Type B pancreatic cell (in vitro differentiated cells): Measurements from ENCODE around the gene NDRG2. TPM values are rescaled to one million over a fixed set of nuclear protein-coding genes. Genes with fewer than 3 reads are reported as not detected.
A peak's percentile ranks its signal among the peaks of the same experiment; 100 is the strongest.

ENCODE experiments used
- DNase-seq: peaks from one replicate; pipeline ENCODE4 v3.0.0; 2021; ENCODE audit warnings: mixed read lengths; ENCODE audit not compliant: unreplicated experiment; ENCODE audit errors: extremely low spot score
- H3K27ac Mint-ChIP-seq: 2 replicates; pipeline ENCODE4 v1.8.0; 2021; ENCODE audit warnings: mild to moderate bottlenecking, mixed read lengths
- H3K27me3 Mint-ChIP-seq: 2 replicates; pipeline ENCODE4 v1.8.0; 2021; ENCODE audit warnings: mixed read lengths
- H3K36me3 Mint-ChIP-seq: 2 replicates; pipeline ENCODE4 v1.8.0; 2021; ENCODE audit warnings: mixed read lengths
- H3K4me1 Mint-ChIP-seq: one replicate; pipeline ENCODE4 v1.8.0; 2021; ENCODE audit warnings: mixed read lengths; ENCODE audit not compliant: unreplicated experiment
- H3K4me3 Mint-ChIP-seq: 2 replicates; pipeline ENCODE4 v1.8.0; 2021; ENCODE audit warnings: mild to moderate bottlenecking, mixed read lengths
- H3K9me3 Mint-ChIP-seq: 2 replicates; pipeline ENCODE4 v1.8.0; 2021; ENCODE audit warnings: mixed read lengths
- total RNA-seq: library from RNA; stranded (reverse); gene quantifications from 2 replicates; pipeline ENCODE4 v1.2.1, GENCODE V29; 2021; ENCODE audit warnings: low replicate concordance
- TF ChIP-seq, protein P1 (sequence below): fragments of 200-600 bp; sonication (generic); conservative IDR thresholded peaks from 2 replicates; pipeline ENCODE4 v1.5.0; 2021; ENCODE audit warnings: antibody characterized with exemption, mild to moderate bottlenecking

Gene NDRG2
- total RNA-seq, 1 donor from 2014 or later = 150 TPM

DNA sequence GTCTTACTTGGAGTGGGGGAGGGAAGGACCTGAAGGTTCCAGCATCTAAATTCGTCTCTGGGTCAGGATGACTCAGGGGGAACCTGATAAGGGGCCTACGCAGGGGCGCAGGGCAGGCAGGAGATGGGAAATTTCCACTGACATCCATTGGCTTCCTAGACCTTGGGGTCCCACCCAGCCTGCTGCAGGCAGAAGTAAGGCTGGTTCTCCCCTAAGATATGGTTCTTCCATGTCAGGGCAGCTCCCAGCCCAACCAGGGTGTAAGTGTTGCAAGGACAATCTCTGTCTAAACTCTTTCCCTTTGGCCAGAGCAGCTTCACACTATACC, 2.1 kb upstream of the NDRG2 start:
- Mint-ChIP-seq H3K27me3 (peaks cover 8% of the 10 kb centered on the region), H3K36me3 (peaks cover 4% of the 10 kb centered on the region), H3K27ac (peak overlapping the region; percentile 61), H3K4me3 (peak overlapping the region; percentile 76), H3K9me3 (no peaks in the 10 kb centered on the region), H3K4me1 (peaks cover 21% of the 10 kb centered on the region)
- TF ChIP-seq, protein P1, sequence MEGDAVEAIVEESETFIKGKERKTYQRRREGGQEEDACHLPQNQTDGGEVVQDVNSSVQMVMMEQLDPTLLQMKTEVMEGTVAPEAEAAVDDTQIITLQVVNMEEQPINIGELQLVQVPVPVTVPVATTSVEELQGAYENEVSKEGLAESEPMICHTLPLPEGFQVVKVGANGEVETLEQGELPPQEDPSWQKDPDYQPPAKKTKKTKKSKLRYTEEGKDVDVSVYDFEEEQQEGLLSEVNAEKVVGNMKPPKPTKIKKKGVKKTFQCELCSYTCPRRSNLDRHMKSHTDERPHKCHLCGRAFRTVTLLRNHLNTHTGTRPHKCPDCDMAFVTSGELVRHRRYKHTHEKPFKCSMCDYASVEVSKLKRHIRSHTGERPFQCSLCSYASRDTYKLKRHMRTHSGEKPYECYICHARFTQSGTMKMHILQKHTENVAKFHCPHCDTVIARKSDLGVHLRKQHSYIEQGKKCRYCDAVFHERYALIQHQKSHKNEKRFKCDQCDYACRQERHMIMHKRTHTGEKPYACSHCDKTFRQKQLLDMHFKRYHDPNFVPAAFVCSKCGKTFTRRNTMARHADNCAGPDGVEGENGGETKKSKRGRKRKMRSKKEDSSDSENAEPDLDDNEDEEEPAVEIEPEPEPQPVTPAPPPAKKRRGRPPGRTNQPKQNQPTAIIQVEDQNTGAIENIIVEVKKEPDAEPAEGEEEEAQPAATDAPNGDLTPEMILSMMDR = no peak
- no peak for DNase-seq

DNA sequence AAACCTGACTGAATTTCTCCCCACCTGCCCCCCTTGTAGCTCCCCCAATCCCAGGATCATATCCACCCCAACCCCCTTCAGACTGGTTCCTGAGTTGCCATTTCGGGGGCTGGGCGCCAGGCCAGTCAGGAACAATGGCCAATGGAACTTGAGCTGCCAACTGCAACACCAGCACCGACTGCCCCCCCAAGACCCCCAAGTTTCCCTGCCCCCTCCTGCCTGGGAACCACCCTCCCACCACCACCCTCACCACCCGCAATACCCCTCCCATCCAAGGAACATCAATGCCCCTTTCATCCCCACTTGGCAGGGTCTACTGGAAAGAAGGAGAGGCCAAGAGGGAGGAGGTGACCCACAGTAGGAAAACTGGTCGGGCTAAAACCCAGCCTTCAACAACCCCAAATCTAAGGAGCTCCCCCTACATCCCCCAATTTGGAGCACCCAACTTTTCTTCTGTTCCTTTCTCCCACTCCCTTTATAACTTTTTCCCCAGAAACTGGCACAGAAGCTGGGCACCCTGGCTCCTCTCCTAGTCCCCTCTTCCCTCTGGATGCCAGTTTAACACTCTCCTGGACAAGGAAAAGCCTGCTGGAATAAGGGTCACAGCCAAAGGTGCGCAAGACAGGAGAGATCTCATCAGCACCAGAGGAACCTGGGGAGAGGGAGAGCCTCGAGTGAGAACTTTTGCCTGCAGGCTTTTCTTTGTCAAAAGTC, 1.6 kb upstream of the NDRG2 start:
- no peaks in the 10 kb centered on the region for H3K9me3 Mint-ChIP-seq
- TF ChIP-seq, protein P1 = no peak
- no peak for DNase-seq
- H3K27ac Mint-ChIP-seq = peak overlapping the region; percentile 61
- peaks cover 4% of the 10 kb centered on the region for H3K36me3 Mint-ChIP-seq
- H3K27me3 Mint-ChIP-seq = peaks cover 8% of the 10 kb centered on the region
- H3K4me3 Mint-ChIP-seq = peak overlapping the region; percentile 91
- H3K4me1 Mint-ChIP-seq = peaks cover 21% of the 10 kb centered on the region

DNA sequence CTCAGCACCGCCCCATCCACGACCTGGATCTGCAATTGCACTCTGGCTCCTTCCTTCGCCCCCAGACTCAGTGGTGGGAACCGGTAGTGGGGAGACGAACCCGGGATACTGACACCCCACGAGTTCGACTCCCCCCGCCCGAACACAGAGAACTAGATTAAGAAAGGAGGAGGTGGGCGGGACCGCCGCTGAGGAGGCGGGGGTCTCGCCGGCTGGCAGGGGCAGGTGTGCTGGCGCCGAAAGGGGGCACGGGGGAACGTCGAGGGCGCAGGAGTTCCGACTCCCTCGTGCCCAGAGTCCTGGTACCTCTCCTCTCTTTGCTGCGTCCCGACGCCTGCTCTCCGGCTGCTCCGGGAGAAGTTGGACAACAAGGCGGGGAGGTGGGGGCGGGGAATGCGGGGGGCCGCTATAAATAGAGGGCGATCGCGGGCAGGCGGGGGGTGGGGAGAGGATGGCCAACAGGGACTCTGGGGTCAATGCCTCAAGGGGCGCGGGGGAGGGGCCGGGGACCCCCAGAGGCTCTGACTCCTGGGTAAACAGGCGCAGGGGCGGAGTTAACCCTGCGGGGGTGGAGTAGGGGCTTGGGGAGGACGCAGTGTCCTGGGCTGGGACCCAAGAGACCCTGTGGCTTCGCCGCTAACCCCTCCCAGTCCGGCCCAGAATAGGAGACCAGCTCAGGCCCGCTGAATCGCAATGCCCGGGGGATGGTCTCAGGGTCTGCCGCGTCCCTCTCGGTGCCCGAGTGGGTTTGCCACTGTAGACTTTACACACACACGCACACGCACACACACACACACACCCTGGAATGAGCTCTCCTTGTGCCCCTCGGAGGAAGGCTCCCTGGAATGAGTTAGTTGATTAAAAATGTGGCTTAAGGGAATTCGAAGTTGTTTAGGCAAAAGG, 761 bp upstream of the NDRG2 start:
- Mint-ChIP-seq H3K36me3 (peaks cover 8% of the 10 kb centered on the region), H3K27me3 (peaks cover 8% of the 10 kb centered on the region), H3K9me3 (no peaks in the 10 kb centered on the region), H3K4me1 (peaks cover 25% of the 10 kb centered on the region), H3K27ac (peak overlapping the region; percentile 56), H3K4me3 (peak overlapping the region; percentile 91)
- no peak for DNase-seq
- TF ChIP-seq, protein P1 = no peak

DNA sequence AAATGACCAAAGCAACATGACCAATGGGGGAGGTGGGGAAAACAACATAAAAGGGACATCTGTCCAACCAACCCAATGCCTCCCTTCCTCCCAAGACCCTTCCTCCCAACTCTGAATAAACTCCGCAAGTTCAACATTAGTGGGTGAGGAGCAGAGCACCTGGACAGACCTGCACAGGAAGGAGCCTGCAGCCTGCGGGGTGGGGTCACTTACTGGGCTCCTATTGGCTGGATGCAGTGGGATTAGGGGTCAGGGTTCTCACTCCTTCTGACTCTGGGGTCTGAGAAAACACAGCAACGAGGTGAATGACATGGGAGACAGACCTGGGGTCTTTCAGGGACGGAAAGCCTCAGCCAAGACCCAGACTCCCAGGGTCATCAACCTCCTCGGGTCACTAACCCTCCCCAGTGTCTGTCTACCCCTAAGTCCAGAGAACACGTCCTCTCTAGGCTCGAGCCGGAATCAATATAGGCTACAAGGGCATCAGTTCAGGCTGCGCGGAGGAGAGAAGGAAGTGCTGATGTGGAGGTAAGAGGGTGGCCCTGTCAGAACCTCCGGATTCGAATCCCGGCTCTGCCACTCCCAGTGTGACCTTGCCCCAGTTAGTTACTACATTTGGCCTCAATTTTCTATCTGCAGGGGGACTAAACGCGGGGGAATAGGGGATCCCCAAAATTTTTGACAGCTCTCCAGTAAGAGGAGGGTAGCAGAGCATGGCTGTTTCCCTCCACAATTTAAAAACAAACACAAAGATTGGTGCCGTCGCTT, 860 bp downstream of the NDRG2 start:
- Mint-ChIP-seq H3K4me3 (peak overlapping the region; percentile 92), H3K27ac (peak overlapping the region; percentile 88), H3K9me3 (no peaks in the 10 kb centered on the region), H3K36me3 (peaks cover 8% of the 10 kb centered on the region), H3K27me3 (peaks cover 8% of the 10 kb centered on the region), H3K4me1 (peaks cover 26% of the 10 kb centered on the region)
- DNase-seq = no peak
- TF ChIP-seq, protein P1 = no peak

DNA sequence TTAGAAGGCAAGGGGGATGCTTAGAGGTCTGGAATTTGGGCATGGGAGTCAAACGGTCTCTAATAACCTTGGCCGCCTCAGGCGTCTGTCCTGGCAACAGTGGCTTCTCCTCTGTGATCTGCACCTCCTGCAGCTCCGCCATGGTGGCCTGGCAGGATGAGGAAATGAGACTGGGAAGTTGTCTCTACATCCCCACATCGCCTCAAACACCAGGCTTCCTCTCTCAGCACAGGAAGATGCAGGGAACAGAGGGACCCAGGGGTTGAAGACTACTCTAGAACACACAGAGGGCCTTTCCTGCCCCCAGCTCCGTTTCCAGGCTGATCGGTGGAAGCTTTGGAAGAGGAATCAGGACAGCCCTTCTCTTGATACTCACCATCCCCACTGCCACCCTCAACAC, 1.7 kb downstream of the NDRG2 start:
- TF ChIP-seq, protein P1 = no peak
- H3K4me3 Mint-ChIP-seq = peak overlapping the region; percentile 92
- H3K4me1 Mint-ChIP-seq = peaks cover 26% of the 10 kb centered on the region
- peaks cover 8% of the 10 kb centered on the region for H3K27me3 Mint-ChIP-seq
- peaks cover 8% of the 10 kb centered on the region for H3K36me3 Mint-ChIP-seq
- peak overlapping the region; percentile 79 for H3K27ac Mint-ChIP-seq
- DNase-seq = no peak
- H3K9me3 Mint-ChIP-seq = no peaks in the 10 kb centered on the region
